GM23338 (cell line): ENCODE results near the gene MDGA2. TPM values are rescaled to one million over a fixed set of nuclear protein-coding genes. Genes with fewer than 3 reads are reported as not detected.

ENCODE experiments used
- ATAC-seq: fragments of 200-7000 bp; cut with Tn5 transposase; 3 replicates; pipeline ENCODE4 v1.9.1; 2020
- DNase-seq: peaks from one replicate; pipeline ENCODE4 v3.0.0-alpha.2; 2015; ENCODE audit warnings: low spot score
- H2AFZ ChIP-seq: fragments of 200-600 bp; sonication (generic); 2 replicates; pipeline ENCODE4 v1.8.0; 2016; ENCODE audit warnings: antibody characterized with exemption, mild to moderate bottlenecking, moderate library complexity
- H3F3A ChIP-seq: fragments of 200-600 bp; sonication (generic); replicated peaks from 2 replicates; pipeline ENCODE4 v1.8.0; 2017; ENCODE audit warnings: antibody characterized with exemption, mixed run types, low read depth
- H3K27ac ChIP-seq: fragments of 200-600 bp; sonication (generic); 2 replicates; pipeline ENCODE4 v1.6.1; 2016; ENCODE audit warnings: low read depth
- H3K27me3 ChIP-seq: fragments of 200-600 bp; sonication (generic); 2 replicates; pipeline ENCODE4 v1.8.0; 2016; ENCODE audit warnings: mild to moderate bottlenecking, mixed run types, moderate library complexity; ENCODE audit not compliant: insufficient read depth
- H3K36me3 ChIP-seq: fragments of 200-600 bp; sonication (generic); 2 replicates; pipeline ENCODE4 v1.8.0; 2016; ENCODE audit warnings: mild to moderate bottlenecking; ENCODE audit not compliant: insufficient read depth
- H3K4me1 ChIP-seq: fragments of 200-600 bp; sonication (generic); 2 replicates; pipeline ENCODE4 v1.8.0; 2016; ENCODE audit warnings: mild to moderate bottlenecking, moderate library complexity; ENCODE audit not compliant: insufficient read depth
- H3K4me2 ChIP-seq: fragments of 200-600 bp; sonication (generic); 2 replicates; pipeline ENCODE4 v1.7.1; 2017; ENCODE audit warnings: mixed run types
- H3K4me3 ChIP-seq: fragments of 200-600 bp; sonication (generic); 2 replicates; pipeline ENCODE4 v1.6.1; 2016; ENCODE audit warnings: mixed run types
- H3K79me2 ChIP-seq: fragments of 200-600 bp; sonication (generic); replicated peaks from 2 replicates; pipeline ENCODE4 v1.8.0; 2017; ENCODE audit warnings: mild to moderate bottlenecking; ENCODE audit not compliant: insufficient read depth
- H3K9me2 ChIP-seq: fragments of 200-600 bp; sonication (generic); 2 replicates; pipeline ENCODE4 v1.8.0; 2017; ENCODE audit not compliant: insufficient read depth
- H4K20me1 ChIP-seq: fragments of 200-600 bp; sonication (generic); replicated peaks from 2 replicates; pipeline ENCODE4 v1.8.0; 2017; ENCODE audit warnings: mild to moderate bottlenecking; ENCODE audit not compliant: insufficient read depth
- H3K27ac Mint-ChIP-seq: 2 replicates; pipeline ENCODE4 v1.8.0; 2020; ENCODE audit warnings: inconsistent platforms, mild to moderate bottlenecking, moderate library complexity, mixed read lengths
- H3K27me3 Mint-ChIP-seq: 3 replicates; pipeline ENCODE4 v1.8.0; 2022; ENCODE audit warnings: low read depth, mild to moderate bottlenecking, moderate library complexity, mixed read lengths, inconsistent platforms; ENCODE audit not compliant: insufficient read depth, poor library complexity
- H3K36me3 Mint-ChIP-seq: 3 replicates; pipeline ENCODE4 v1.8.0; 2021; ENCODE audit warnings: low read depth, mild to moderate bottlenecking, inconsistent platforms, moderate library complexity, mixed read lengths
- H3K4me1 Mint-ChIP-seq: 3 replicates; pipeline ENCODE4 v1.8.0; 2020; ENCODE audit warnings: mild to moderate bottlenecking, inconsistent platforms, mixed read lengths
- H3K4me3 Mint-ChIP-seq: 3 replicates; pipeline ENCODE4 v1.8.0; 2021; ENCODE audit warnings: moderate library complexity, mild to moderate bottlenecking, inconsistent platforms, mixed read lengths
- H3K9me3 Mint-ChIP-seq: 3 replicates; pipeline ENCODE4 v1.8.0; 2020; ENCODE audit warnings: moderate library complexity, mild to moderate bottlenecking, inconsistent platforms, mixed read lengths
- CREB1 ChIP-seq: fragments of 250-450 bp; sonication (Bioruptor Pico); IDR thresholded peaks from 2 replicates; pipeline ENCODE4 v1.5.0; 2020; ENCODE audit warnings: low read depth, mild to moderate bottlenecking, moderate library complexity
- CTCF ChIP-seq, 2 experiments: fragments of 200-600 bp in 1 of 2; sonication (generic) in 1 of 2; conservative IDR thresholded peaks; 2 replicates each; pipeline versions ENCODE4 v1.5.1 to v1.6.1; 2016 to 2017; ENCODE audit warnings: antibody characterized with exemption in 2 of 2, low read depth in 2 of 2, mild to moderate bottlenecking in 2 of 2, moderate library complexity in 1 of 2
- ETS1 ChIP-seq: IDR thresholded peaks from 2 replicates; pipeline ENCODE4 v1.6.1; 2016; ENCODE audit warnings: antibody characterized with exemption
- EZH2 ChIP-seq: fragments of 200-600 bp; sonication (generic); IDR thresholded peaks from one replicate; pipeline ENCODE4 v1.8.0; 2017; ENCODE audit warnings: antibody characterized with exemption, mild to moderate bottlenecking, low read depth; ENCODE audit not compliant: unreplicated experiment
- EZH2phosphoT487 ChIP-seq: fragments of 200-600 bp; sonication (generic); IDR thresholded peaks from one replicate; pipeline ENCODE4 v1.8.1; 2018; ENCODE audit warnings: antibody characterized with exemption; ENCODE audit not compliant: unreplicated experiment
- JUNB ChIP-seq: IDR thresholded peaks from one replicate; pipeline ENCODE4 v1.6.1; 2016; ENCODE audit warnings: antibody characterized with exemption; ENCODE audit not compliant: unreplicated experiment
- POLR2AphosphoS5 ChIP-seq: IDR thresholded peaks from 2 replicates; pipeline ENCODE4 v1.6.1; 2016; ENCODE audit warnings: antibody characterized with exemption, low read depth
- REST ChIP-seq: IDR thresholded peaks from one replicate; pipeline ENCODE4 v1.6.1; 2018; ENCODE audit warnings: antibody characterized with exemption; ENCODE audit not compliant: unreplicated experiment
- ZNF462 ChIP-seq: fragments of 250-450 bp; sonication (Bioruptor Pico); IDR thresholded peaks from 2 replicates; pipeline ENCODE4 v1.5.0; 2020; ENCODE audit warnings: mild to moderate bottlenecking, moderate library complexity
- polyA plus RNA-seq: library from polyadenylated mRNA; unstranded; fragments of >200 nt; fragmentation: Nextera tagmentation; extraction: Ambion mirVana; gene quantifications from 2 replicates; pipeline ENCODE4 v1.2.1, GENCODE V29; 2016
- total RNA-seq: library from RNA; depleted of rRNA; stranded (reverse); fragments of >200 nt; shearing (Covaris generic); gene quantifications from 2 replicates; pipeline ENCODE4 v1.2.3, GENCODE V29; 2014

The MDGA2 gene
- total and polyA plus RNA-seq, 2 experiments from 2014 or later: 0.68 to 1.7 TPM

- TF ChIP-seq ZNF462 (CRISPR knock-in tag): no peak
Measured at GRCh38 chr14:47328376-47328775, 347.0 kb downstream of the MDGA2 start (continued).

GRCh38 chr14:47327336-47327735 is 348.1 kb downstream of the MDGA2 start:
- Mint-ChIP-seq H3K27ac (no peak overlapping the region), H3K4me1 (no peaks in the 10 kb centered on the region), H3K4me3 (no peak overlapping the region), H3K9me3 (no peaks in the 10 kb centered on the region), H3K27me3 (no peaks in the 10 kb centered on the region), H3K36me3 (no peaks in the 10 kb centered on the region)
- H3K27ac ChIP-seq: no peak overlapping the region
- peak overlapping the region; percentile 52; the same call in 1 of the 2 replicates for H2AFZ ChIP-seq
- H3K27me3 ChIP-seq: no peaks in the 10 kb centered on the region
- H4K20me1 ChIP-seq: no peaks in the 10 kb centered on the region
- H3K36me3 ChIP-seq: no peaks in the 10 kb centered on the region
- no peak overlapping the region for H3K4me2 ChIP-seq
- no peaks in the 10 kb centered on the region for H3K79me2 ChIP-seq
- H3K4me3 ChIP-seq: no peak overlapping the region
- no peaks in the 10 kb centered on the region for H3K9me2 ChIP-seq
- DNase-seq: no peak
- no peaks in the 10 kb centered on the region for H3F3A ChIP-seq
- no peak for ATAC-seq
- no peaks in the 10 kb centered on the region for H3K4me1 ChIP-seq
- no peak for TF ChIP-seq CREB1 (CRISPR knock-in tag)
- no peak for TF ChIP-seq EZH2phosphoT487
- no peak for TF ChIP-seq POLR2AphosphoS5
- no peak for TF ChIP-seq CTCF (conservative IDR thresholded peaks at IDR 0.05; ENCODE audit: low read depth in 2 of 2)
- TF ChIP-seq JUNB: no peak
- TF ChIP-seq EZH2: no peak
- no peak for TF ChIP-seq REST
- TF ChIP-seq ETS1: no peak
